ENCODE results near the gene LPIN2.

Gene LPIN2

DNA sequence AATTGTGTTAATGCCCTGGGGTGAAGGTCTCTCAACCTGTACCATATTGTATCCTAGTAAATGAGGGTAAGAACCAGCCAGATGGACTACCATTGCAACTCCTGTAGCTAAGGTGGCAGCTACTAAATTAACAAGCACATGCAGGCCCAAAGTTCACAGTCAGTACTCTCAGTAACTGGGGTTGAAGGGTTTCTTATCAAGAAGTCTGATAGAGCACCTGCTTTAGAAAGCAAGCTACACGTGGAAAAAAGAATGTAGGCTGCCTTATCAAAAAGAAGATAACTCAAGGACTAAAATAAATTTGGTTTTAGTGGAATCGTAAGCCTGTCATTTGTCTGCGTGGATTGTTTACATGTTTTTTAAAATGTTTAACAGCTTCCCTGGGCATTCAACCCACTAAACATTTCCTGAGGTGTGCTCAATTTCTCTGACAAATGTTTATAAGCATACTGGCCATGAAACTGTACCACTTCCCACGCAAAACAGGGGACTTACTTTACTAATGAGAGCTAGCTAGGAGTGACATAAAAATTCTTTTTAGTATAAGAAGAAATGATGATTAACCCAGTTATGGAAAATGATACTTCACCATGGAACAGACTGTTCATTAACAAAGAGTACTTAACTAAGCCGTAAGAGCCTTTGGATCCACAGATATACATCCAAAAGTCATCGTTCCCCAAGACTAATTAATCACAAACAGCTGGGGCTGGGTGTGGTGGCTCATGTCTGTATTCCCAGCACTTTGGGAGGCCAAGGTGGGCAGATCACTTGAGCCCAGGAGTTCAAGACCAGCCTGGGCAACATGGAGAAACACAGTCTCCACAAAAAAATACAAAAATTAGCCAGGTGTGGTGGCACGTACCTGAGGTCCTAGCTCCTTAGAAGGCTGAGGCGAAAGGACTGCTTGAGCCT lies 36.5 kb downstream of the LPIN2 start:
- TF ChIP-seq POLR2A (IDR thresholded peaks at IDR 0.05; ENCODE audit: low read length) (no peak), GATA1 (IDR thresholded peaks at IDR 0.05; ENCODE audit: low read depth, low read length) (no peak)
- peak; percentile 59 to 80 for DNase-seq

GRCh38 chr18:2974731-2975130 lies 38.2 kb downstream of the LPIN2 start:
- TF ChIP-seq POLR2A (IDR thresholded peaks at IDR 0.05; ENCODE audit: low read length), result no peak
- TF ChIP-seq GATA1 (IDR thresholded peaks at IDR 0.05; ENCODE audit: low read depth, low read length), result no peak
- no peak for DNase-seq

DNA sequence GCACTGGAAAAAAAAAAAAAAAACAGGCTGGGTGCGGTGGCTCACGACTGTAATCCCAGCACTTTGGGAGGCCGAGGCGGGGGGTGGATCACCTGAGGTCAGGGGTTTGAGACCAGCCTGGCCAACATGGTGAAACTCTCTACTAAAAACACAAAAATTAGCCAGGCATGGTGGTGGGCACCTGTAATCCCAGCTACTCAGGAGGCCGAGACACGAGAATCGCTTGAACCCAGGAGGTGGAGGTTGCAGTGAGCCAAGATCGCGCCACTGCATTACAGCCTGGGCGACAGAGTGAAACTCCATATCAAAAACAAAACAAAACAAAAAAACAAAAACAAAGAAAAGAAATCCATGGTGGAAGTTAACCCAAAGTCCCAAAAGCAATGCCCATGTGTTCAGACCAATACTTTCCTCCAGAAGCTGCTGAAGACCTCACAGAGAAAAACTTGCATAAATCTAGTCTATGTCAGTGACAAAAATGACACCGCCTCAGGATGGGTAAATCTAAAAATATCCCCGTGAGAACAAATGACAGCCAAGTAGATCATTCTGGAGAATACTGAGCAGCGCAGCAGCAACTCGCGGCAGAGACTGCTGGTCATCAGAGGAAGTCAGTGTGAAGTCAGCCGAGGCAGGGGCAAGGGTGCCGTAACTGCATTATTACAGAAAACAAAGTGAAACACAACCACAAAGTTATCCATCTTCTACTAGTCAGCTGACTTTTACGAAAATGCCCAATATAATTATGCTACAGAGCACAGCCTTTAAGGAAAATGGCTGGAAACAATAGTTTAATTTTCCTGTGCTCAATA lies 41.0 kb downstream of the LPIN2 start:
- DNase-seq, result peak; percentile 52 to 55
- no peak for TF ChIP-seq GATA1 (IDR thresholded peaks at IDR 0.05; ENCODE audit: low read depth, low read length)
- TF ChIP-seq POLR2A (IDR thresholded peaks at IDR 0.05; ENCODE audit: low read length), result no peak

GRCh38 chr18:2970772-2971659 lies 41.9 kb downstream of the LPIN2 start:
- TF ChIP-seq GATA1 (IDR thresholded peaks at IDR 0.05; ENCODE audit: low read depth, low read length), result no peak
- no peak for TF ChIP-seq POLR2A (IDR thresholded peaks at IDR 0.05; ENCODE audit: low read length)
- peak in 1 of 2 experiments; percentile 50 for DNase-seq

- TF ChIP-seq GATA1 (IDR thresholded peaks at IDR 0.05; ENCODE audit: low read depth, low read length) (no peak), POLR2A (IDR thresholded peaks at IDR 0.05; ENCODE audit: low read length) (no peak)
- peak; percentile 71 to 85 for DNase-seq
These were observed 42.6 kb downstream of the LPIN2 start for GRCh38 chr18:2970344-2970743.

DNA sequence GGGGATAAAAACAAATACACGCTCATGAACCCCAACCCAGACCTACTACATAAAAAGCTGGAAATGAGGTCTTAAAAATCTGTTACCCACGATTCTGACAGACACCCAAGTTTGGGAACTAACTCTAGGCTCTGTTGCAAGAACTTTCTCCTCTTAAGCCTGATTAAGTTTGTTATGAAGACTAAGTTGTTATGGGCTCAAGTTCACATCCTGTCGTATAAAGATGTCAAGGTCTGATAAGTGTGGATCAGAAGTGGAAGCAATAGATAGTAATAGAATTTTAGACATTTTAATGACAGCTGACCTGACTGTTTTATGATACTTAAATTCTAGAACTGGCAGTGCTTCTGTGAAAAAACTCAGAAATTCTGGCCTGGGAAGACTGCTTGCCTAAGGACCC lies 43.2 kb downstream of the LPIN2 start:
- TF ChIP-seq POLR2A (IDR thresholded peaks at IDR 0.05; ENCODE audit: low read length), result no peak
- TF ChIP-seq GATA1 (IDR thresholded peaks at IDR 0.05; ENCODE audit: low read depth, low read length), result no peak
- DNase-seq, result peak; percentile 57 to 69

- DNase-seq, result no peak
- TF ChIP-seq GATA1 (IDR thresholded peaks at IDR 0.05; ENCODE audit: low read depth, low read length), result no peak
- TF ChIP-seq POLR2A (IDR thresholded peaks at IDR 0.05; ENCODE audit: low read length), result no peak
These were observed 44.3 kb downstream of the LPIN2 start for GRCh38 chr18:2968606-2969005.

GRCh38 chr18:2967820-2968219 lies 45.1 kb downstream of the LPIN2 start:
- no peak for TF ChIP-seq POLR2A (IDR thresholded peaks at IDR 0.05; ENCODE audit: low read length)
- TF ChIP-seq GATA1 (IDR thresholded peaks at IDR 0.05; ENCODE audit: low read depth, low read length), result no peak
- no peak for DNase-seq

GRCh38 chr18:2967357-2967756 lies 45.6 kb downstream of the LPIN2 start:
- TF ChIP-seq POLR2A (IDR thresholded peaks at IDR 0.05; ENCODE audit: low read length), result no peak
- TF ChIP-seq GATA1 (IDR thresholded peaks at IDR 0.05; ENCODE audit: low read depth, low read length), result no peak
- DNase-seq, result no peak

GRCh38 chr18:2966560-2966959 lies 46.4 kb downstream of the LPIN2 start:
- DNase-seq, result no peak
- TF ChIP-seq POLR2A (IDR thresholded peaks at IDR 0.05; ENCODE audit: low read length), result no peak
- no peak for TF ChIP-seq GATA1 (IDR thresholded peaks at IDR 0.05; ENCODE audit: low read depth, low read length)

DNA sequence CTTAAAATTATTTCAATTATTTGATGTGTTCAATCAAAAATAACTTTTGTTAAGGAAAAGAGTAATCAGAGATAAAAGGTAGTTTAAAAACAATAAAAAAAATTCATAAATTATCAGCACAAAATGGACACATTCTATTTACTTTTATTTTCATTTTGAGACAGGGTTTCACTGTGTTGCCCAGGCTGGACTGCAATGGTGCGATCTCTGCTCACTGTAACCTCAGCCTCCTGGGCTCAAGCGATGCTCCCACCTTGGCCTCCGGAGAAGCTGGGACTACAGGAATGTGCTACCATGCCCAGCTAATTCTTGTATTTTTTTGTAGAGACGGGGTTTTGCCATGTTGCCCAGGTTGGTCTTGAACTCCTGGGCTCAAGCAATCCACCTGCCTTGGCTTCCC lies 47.1 kb downstream of the LPIN2 start:
- DNase-seq, result no peak
- no peak for TF ChIP-seq GATA1 (IDR thresholded peaks at IDR 0.05; ENCODE audit: low read depth, low read length)
- no peak for TF ChIP-seq POLR2A (IDR thresholded peaks at IDR 0.05; ENCODE audit: low read length)

- TF ChIP-seq GATA1 (IDR thresholded peaks at IDR 0.05; ENCODE audit: low read depth, low read length) (no peak), POLR2A (IDR thresholded peaks at IDR 0.05; ENCODE audit: low read length) (no peak)
- DNase-seq, result no peak
These were observed 48.5 kb downstream of the LPIN2 start for GRCh38 chr18:2964361-2965010.

Measured in erythroblast (primary cell).